Neutrophil (primary cell): ENCODE data around the gene SNX19.

Experiments
- H3K27ac ChIP-seq: fragments of 200-600 bp; sonication (generic); 2 replicates; pipeline ENCODE4 v1.5.1; 2016; ENCODE audit warnings: mild to moderate bottlenecking, moderate library complexity
- H3K27me3 ChIP-seq: fragments of 200-600 bp; sonication (generic); 2 replicates; pipeline ENCODE4 v1.6.0; 2016; ENCODE audit warnings: mild to moderate bottlenecking
- H3K36me3 ChIP-seq: fragments of 200-600 bp; sonication (generic); 2 replicates; pipeline ENCODE4 v1.5.1; 2017
- H3K4me1 ChIP-seq, 2 experiments: fragments of 200-600 bp in 1 of 2; sonication (generic) in 1 of 2; 1 replicate in 1 of 2; 2 replicates in 1 of 2; pipeline versions ENCODE4 v1.5.1 to v1.6.1; 2013 to 2016; ENCODE audit warnings: low read depth in 1 of 2, low read length in 1 of 2, mild to moderate bottlenecking in 1 of 2, moderate library complexity in 1 of 2; ENCODE audit not compliant: control insufficient read depth in 1 of 2, insufficient read depth in 1 of 2
- H3K4me3 ChIP-seq, 2 experiments: fragments of 200-600 bp in 1 of 2; sonication (generic) in 1 of 2; 1 replicate in 1 of 2; 2 replicates in 1 of 2; pipeline ENCODE4 v1.5.1; 2013 to 2016; ENCODE audit warnings: low read depth in 1 of 2, low read length in 1 of 2, mild to moderate bottlenecking in 1 of 2, moderate library complexity in 1 of 2
- H3K9me3 ChIP-seq: fragments of 200-600 bp; sonication (generic); 2 replicates; pipeline ENCODE4 v1.5.1; 2016
- TF ChIP-seq, protein P1 (sequence below): fragments of 200-600 bp; sonication (generic); IDR thresholded peaks from 2 replicates; pipeline ENCODE4 v1.5.1; 2016; ENCODE audit warnings: antibody characterized with exemption

SNX19 gene

DNA sequence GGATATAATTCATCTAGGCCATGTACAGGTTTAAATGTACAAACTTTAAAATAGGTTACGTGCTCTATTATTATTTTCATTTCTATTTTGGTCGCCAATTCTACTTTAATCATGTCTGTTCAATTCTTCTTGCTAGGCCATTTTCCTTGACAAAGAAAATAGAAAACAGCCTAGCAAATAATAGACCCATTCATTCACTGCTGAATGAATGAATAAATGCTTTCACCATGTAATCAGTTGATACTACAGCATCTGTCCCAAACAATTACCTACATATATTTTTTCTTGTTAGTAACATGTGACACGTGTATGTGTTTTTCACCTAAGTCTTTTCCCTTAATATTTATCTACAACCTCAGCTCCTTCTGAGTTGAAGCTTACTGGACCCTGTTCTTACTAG, 27.5 kb downstream of the SNX19 start:
- H3K4me1 ChIP-seq, result no peaks in the 10 kb centered on the region

DNA sequence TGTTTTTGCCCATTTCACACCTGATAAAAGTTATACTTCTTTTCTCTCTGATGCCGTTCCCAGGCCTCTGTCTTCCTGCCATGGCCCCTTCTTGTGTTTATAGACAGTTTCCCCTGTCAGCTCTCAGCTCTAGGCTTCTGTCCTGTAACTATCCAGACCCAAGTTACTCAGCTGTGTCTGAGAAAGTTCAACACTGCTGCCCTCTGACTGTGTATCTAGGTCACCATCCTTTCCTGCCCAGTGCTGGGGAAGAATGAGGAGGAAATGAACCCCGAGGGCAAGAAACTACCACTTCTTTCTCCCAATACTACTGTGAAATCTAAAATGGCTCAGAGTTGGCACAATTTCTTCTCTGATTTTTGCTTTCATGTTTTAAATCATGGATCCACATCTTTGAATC, 29.6 kb downstream of the SNX19 start:
- Histone ChIP-seq H3K27me3 (no peaks in the 10 kb centered on the region), H3K36me3 (peaks cover 86% of the 10 kb centered on the region), H3K4me1 (no peaks in the 10 kb centered on the region), H3K9me3 (no peaks in the 10 kb centered on the region), H3K27ac (no peak overlapping the region), H3K4me3 (no peak overlapping the region)
- TF ChIP-seq, protein P1, sequence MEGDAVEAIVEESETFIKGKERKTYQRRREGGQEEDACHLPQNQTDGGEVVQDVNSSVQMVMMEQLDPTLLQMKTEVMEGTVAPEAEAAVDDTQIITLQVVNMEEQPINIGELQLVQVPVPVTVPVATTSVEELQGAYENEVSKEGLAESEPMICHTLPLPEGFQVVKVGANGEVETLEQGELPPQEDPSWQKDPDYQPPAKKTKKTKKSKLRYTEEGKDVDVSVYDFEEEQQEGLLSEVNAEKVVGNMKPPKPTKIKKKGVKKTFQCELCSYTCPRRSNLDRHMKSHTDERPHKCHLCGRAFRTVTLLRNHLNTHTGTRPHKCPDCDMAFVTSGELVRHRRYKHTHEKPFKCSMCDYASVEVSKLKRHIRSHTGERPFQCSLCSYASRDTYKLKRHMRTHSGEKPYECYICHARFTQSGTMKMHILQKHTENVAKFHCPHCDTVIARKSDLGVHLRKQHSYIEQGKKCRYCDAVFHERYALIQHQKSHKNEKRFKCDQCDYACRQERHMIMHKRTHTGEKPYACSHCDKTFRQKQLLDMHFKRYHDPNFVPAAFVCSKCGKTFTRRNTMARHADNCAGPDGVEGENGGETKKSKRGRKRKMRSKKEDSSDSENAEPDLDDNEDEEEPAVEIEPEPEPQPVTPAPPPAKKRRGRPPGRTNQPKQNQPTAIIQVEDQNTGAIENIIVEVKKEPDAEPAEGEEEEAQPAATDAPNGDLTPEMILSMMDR, result no peak

More for the DNA sequence above, 27.5 kb downstream of the SNX19 start:
- no peaks in the 10 kb centered on the region for H3K9me3 ChIP-seq
- peaks cover 86% of the 10 kb centered on the region for H3K36me3 ChIP-seq
- no peaks in the 10 kb centered on the region for H3K27me3 ChIP-seq
- H3K27ac ChIP-seq, result no peak overlapping the region
- TF ChIP-seq, protein P1, result no peak
- H3K4me3 ChIP-seq, result no peak overlapping the region

DNA sequence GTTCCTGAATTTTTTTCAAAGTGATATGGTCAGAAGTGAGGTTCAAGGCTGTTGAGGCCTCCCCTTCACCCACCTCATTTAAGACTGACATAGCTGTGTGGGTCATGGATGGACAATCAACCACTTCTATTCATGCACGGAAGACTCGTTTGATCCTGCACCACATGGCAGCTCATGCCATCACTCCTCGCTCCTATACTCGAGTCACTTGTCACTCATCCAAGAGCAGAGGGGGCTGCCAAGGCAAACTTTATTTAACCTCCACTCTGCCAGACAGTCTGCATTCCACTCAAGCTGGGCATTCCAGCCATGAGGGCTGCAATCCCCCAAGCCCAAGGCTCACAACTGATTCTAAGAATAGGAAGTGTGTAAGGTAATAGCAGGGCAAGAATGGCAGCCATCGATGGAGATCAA, 34.1 kb downstream of the SNX19 start:
- no peak overlapping the region for H3K27ac ChIP-seq
- TF ChIP-seq, protein P1, result no peak

DNA sequence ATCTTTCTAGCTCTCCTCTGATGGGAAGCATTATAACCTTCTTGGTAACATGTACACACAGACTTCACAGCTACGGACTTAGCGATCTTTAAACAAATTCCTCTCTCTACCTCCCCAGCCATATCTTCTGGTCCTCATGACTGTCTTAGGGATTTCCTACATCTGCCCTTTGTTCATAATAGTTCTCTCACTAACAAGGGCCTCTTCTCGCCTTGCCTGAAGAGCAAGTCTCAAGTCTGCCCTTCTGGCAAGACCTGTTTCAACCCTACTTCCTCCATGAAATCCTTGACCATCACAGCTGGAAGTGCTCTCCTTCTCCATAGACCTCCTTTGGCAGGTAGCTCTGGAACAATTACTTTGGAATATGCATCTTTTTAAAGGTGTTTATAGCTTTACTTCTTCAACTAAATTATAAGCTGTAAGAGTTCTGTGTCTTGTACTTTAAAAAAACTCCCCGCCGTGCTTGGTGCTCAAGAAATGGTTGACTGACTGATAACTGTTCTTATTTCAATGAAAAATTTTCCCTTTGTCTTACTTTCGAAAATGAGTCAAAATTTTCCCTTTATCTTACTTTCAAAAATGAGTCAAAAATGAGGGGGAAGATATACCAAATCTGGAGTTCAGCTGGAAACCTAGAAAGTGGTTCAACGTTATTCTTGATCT, 34.7 kb downstream of the SNX19 start:
- H3K9me3 ChIP-seq, result no peaks in the 10 kb centered on the region
- H3K27ac ChIP-seq, result no peak overlapping the region
- H3K36me3 ChIP-seq, result peaks cover 94% of the 10 kb centered on the region
- H3K4me3 ChIP-seq, result no peak overlapping the region
- H3K27me3 ChIP-seq, result no peaks in the 10 kb centered on the region
- H3K4me1 ChIP-seq, result no peaks in the 10 kb centered on the region
- TF ChIP-seq, protein P1, result no peak

More for the DNA sequence above, 34.1 kb downstream of the SNX19 start:
- H3K4me3 ChIP-seq, result no peak overlapping the region
- H3K9me3 ChIP-seq, result no peaks in the 10 kb centered on the region
- no peaks in the 10 kb centered on the region for H3K4me1 ChIP-seq
- H3K27me3 ChIP-seq, result no peaks in the 10 kb centered on the region
- peaks cover 94% of the 10 kb centered on the region for H3K36me3 ChIP-seq

DNA sequence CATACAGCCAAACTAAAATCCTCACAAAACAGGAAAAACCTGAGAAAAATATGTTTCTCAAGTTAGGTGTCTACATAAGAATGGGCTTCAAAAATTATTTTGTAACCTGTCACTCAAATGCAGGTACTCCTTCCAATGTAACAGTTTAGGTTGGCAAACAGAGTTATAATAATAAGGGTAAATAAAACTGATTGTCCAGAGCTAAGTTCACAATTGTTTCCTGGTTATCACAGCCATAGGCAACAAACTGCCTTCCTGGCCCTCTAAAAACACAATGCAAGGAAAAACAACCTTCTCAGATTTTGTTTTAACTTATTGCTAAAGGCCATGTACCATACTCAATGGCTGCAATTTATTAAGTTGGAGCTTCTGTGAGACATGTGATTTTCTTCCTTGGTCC, 36.4 kb downstream of the SNX19 start:
- no peak overlapping the region for H3K27ac ChIP-seq
- H3K4me3 ChIP-seq, result no peak overlapping the region
- no peaks in the 10 kb centered on the region for H3K9me3 ChIP-seq
- no peaks in the 10 kb centered on the region for H3K27me3 ChIP-seq
- TF ChIP-seq, protein P1, result no peak
- peaks cover 98% of the 10 kb centered on the region for H3K36me3 ChIP-seq
- no peaks in the 10 kb centered on the region for H3K4me1 ChIP-seq
